SH-SY5Y (cell line): ENCODE measurements around the gene MST1.

Experiments used
- GATA2 ChIP-seq: IDR thresholded peaks from 2 replicates; pipeline ENCODE4 v1.6.1; 2011; ENCODE audit warnings: mild to moderate bottlenecking, low read depth, low read length
- GATA3 ChIP-seq: IDR thresholded peaks from 2 replicates; pipeline ENCODE4 v1.6.1; 2011; ENCODE audit warnings: low read depth, mild to moderate bottlenecking, low read length, moderate library complexity

DNA sequence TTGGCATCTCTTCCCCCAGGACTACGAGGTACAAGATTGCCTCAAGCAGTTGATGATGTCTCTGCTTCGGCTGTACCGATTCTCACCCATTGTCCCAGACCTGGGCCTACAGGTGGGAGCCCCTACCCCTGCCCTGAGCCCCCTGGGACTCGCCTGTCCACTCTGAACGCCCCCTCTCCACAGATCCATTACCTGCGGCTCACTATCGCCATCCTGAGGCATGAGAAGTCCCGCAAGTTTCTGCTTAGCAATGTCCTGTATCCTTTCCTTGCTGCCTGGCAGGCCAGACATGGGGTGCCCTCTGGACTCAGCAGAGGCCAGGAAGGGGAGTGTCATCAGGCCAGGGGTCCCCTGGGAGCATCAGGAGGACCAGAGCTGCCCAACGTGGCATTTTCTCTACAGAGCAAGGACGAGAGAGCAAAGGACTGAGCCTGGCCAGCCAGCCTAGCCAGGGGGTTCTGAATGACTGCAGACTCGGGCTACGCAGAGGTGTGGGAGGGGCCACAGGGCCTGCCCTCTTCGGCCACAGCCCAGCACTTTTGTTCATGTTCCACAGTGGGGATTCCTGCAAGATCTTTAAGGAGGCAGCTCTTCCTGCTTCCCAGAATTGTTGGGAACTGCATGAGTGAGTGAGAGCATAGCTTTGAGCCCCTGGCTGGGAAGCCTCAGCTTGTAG, 11.3 kb upstream of the MST1 start:
- TF ChIP-seq GATA3 (no peak), GATA2 (no peak)
